ENCODE measurements around the gene SLC19A2. TPM values are rescaled to one million over a fixed set of nuclear protein-coding genes. Genes with fewer than 3 reads are reported as not detected.

The SLC19A2 gene
- total RNA-seq, 2 donors from 2014 or later = 23.5 to 24.1 TPM

GRCh38 chr1:169528215-169529067, 42.7 kb upstream of the SLC19A2 start:
- H3K36me3 ChIP-seq = no peaks in the 10 kb centered on the region
- DNase-seq (ENCODE audit: low spot score) = no peak
- TF ChIP-seq, protein P1, sequence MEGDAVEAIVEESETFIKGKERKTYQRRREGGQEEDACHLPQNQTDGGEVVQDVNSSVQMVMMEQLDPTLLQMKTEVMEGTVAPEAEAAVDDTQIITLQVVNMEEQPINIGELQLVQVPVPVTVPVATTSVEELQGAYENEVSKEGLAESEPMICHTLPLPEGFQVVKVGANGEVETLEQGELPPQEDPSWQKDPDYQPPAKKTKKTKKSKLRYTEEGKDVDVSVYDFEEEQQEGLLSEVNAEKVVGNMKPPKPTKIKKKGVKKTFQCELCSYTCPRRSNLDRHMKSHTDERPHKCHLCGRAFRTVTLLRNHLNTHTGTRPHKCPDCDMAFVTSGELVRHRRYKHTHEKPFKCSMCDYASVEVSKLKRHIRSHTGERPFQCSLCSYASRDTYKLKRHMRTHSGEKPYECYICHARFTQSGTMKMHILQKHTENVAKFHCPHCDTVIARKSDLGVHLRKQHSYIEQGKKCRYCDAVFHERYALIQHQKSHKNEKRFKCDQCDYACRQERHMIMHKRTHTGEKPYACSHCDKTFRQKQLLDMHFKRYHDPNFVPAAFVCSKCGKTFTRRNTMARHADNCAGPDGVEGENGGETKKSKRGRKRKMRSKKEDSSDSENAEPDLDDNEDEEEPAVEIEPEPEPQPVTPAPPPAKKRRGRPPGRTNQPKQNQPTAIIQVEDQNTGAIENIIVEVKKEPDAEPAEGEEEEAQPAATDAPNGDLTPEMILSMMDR (IDR thresholded peaks at IDR 0.05) = no peak
- peaks cover 0 to 5% of the 10 kb centered on the region in 2 donors for H3K4me1 ChIP-seq
- H3K27ac ChIP-seq = peak overlapping the region in 1 of 2 donors; percentile 6
- no peaks in the 10 kb centered on the region for H3K27me3 ChIP-seq
- H3K9me3 ChIP-seq = no peaks in the 10 kb centered on the region
- H3K4me3 ChIP-seq = no peak overlapping the region

DNA sequence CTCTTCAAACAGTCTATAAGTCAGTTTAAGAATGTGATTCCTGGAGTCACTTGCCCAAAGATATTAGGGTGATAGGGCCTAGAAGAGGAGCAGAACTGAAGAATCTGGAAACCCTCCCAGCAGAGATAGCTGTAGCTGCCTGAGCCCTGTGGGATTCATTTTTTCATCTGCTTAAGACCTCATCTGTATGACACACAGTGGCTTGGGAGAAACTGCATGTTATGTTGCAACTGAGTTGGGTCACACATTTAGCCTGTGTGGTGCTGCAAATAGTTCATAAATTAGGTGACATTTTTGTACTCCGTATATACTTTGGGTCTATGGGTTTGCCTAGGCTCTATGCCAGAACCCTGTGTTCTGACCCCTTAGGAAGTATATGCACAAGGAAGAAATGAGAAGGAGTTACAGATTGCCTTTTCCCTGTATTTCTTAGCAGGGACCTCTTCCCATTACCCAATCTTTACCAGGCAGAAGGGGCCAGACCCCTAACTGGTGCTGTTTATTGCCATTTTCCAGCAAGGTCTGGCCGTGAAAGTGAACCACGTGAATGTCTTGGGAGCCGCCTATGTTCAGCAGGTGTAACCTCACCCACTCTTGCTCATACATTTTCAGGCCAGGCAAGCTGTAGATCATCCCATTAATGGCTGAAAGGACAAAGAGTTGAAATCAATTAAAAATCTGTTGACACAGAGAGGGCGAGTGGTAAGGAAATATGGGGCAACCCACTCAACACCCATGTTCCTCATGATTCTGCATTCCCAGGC, 41.9 kb upstream of the SLC19A2 start:
- Histone ChIP-seq H3K9me3 (no peaks in the 10 kb centered on the region), H3K27ac (peak overlapping the region in 1 of 2 donors; percentile 6), H3K27me3 (no peaks in the 10 kb centered on the region), H3K4me3 (no peak overlapping the region), H3K36me3 (no peaks in the 10 kb centered on the region), H3K4me1 (peaks cover 0 to 5% of the 10 kb centered on the region in 2 donors)
- no peak for DNase-seq (ENCODE audit: low spot score)
- TF ChIP-seq, protein P1 (IDR thresholded peaks at IDR 0.05) = no peak

DNA sequence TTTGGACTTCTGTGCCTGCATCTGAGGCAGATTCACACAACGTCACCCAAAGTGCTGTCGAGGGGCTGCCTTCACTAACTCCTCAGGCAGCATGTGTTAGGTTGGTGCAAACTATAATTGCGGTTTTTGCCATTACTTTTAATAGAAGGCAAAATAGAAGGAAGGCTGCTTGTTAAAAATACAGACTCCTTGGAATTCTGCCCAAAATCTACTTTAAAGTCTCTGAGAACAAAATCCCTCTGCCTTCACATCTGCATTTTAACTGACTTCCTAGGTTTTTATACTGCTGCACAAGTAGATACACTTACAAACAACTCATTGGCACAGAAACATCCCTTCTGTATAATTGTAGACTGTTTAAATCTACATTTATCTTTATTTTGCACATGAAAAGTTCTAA, 41.3 kb upstream of the SLC19A2 start:
- no peaks in the 10 kb centered on the region for H3K36me3 ChIP-seq
- no peak for DNase-seq (ENCODE audit: low spot score)
- H3K4me1 ChIP-seq = peaks cover 0 to 5% of the 10 kb centered on the region in 2 donors
- H3K27ac ChIP-seq = no peak overlapping the region
- H3K9me3 ChIP-seq = no peaks in the 10 kb centered on the region
- H3K4me3 ChIP-seq = no peak overlapping the region
- no peaks in the 10 kb centered on the region for H3K27me3 ChIP-seq
- TF ChIP-seq, protein P1 (IDR thresholded peaks at IDR 0.05) = no peak

DNA sequence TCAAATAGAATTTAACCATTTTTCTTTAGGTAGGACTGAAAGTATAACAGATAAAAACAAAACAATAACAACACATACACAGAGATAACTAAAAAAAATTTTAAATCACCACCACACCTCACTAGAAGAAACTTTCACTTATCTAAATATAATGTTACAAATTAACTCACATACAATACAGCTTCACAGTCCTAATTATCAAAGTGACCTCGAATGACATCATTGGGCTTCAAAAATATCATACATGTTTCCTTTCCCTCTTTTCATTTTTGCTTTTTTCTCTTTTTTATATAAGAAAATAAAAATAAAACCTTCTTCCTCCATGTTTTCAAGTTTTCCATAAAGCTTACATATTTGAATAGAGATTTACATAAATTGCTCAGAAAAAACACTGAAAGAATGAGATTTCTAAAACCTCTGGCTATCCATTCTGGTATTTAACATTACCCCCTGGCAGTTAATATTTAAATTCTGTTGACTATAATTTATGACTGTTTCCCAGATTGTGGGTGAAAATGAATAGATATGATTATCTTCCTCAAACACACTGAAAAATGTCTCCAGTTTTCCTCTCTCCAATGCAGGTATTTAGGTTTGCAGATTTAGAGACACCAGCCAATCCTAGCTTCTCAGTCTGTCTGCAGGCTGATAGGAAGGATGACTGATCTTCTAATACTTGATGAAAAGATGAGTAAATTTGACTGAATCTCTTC, 40.5 kb upstream of the SLC19A2 start:
- no peaks in the 10 kb centered on the region for H3K27me3 ChIP-seq
- TF ChIP-seq, protein P1 (IDR thresholded peaks at IDR 0.05) = no peak
- no peaks in the 10 kb centered on the region for H3K36me3 ChIP-seq

GRCh38 chr1:169525391-169525790, 39.6 kb upstream of the SLC19A2 start:
- H3K9me3 ChIP-seq = no peaks in the 10 kb centered on the region
- no peak overlapping the region for H3K27ac ChIP-seq
- H3K4me1 ChIP-seq = peaks cover 0 to 5% of the 10 kb centered on the region in 2 donors
- H3K4me3 ChIP-seq = no peak overlapping the region
- no peaks in the 10 kb centered on the region for H3K36me3 ChIP-seq
- H3K27me3 ChIP-seq = no peaks in the 10 kb centered on the region
- DNase-seq (ENCODE audit: low spot score) = no peak
- TF ChIP-seq, protein P1 (IDR thresholded peaks at IDR 0.05) = no peak

More for the DNA sequence above, 40.5 kb upstream of the SLC19A2 start:
- H3K27ac ChIP-seq = no peak overlapping the region
- no peaks in the 10 kb centered on the region for H3K9me3 ChIP-seq
- peaks cover 0 to 5% of the 10 kb centered on the region in 2 donors for H3K4me1 ChIP-seq
- DNase-seq (ENCODE audit: low spot score) = no peak
- H3K4me3 ChIP-seq = no peak overlapping the region

Measured in right atrium auricular region (tissue), 2 donors.